Neural progenitor cell (in vitro differentiated cells): ENCODE results near the gene RELN. TPM values are rescaled to one million over a fixed set of nuclear protein-coding genes. Genes with fewer than 3 reads are reported as not detected.

Experiments
- DNase-seq: peaks from one replicate; pipeline ENCODE4 v3.0.0-alpha.2; 2016; ENCODE audit warnings: low spot score
- H2AFZ ChIP-seq: fragments of 200-600 bp; sonication (generic); replicated peaks from 2 replicates; pipeline ENCODE4 v1.6.1; 2016; ENCODE audit warnings: antibody characterized with exemption
- H3F3A ChIP-seq: fragments of 200-600 bp; sonication (generic); 2 replicates; pipeline ENCODE4 v1.6.1; 2016; ENCODE audit warnings: antibody characterized with exemption, low read depth
- H3K27ac ChIP-seq: fragments of 200-600 bp; sonication (generic); 2 replicates; pipeline ENCODE4 v1.5.1; 2016; ENCODE audit warnings: mild to moderate bottlenecking
- H3K27me3 ChIP-seq: fragments of 200-600 bp; sonication (generic); 2 replicates; pipeline ENCODE4 v1.6.1; 2016; ENCODE audit warnings: mild to moderate bottlenecking, moderate library complexity
- H3K36me3 ChIP-seq: fragments of 200-600 bp; sonication (generic); 2 replicates; pipeline ENCODE4 v1.5.1; 2016
- H3K4me1 ChIP-seq: fragments of 200-600 bp; sonication (generic); 2 replicates; pipeline ENCODE4 v1.6.1; 2016; ENCODE audit warnings: mixed run types
- H3K4me2 ChIP-seq: fragments of 200-600 bp; sonication (generic); 2 replicates; pipeline ENCODE4 v1.6.1; 2016
- H3K4me3 ChIP-seq: fragments of 200-600 bp; sonication (generic); 2 replicates; pipeline ENCODE4 v1.5.1; 2016
- H3K79me2 ChIP-seq: fragments of 200-600 bp; sonication (generic); 2 replicates; pipeline ENCODE4 v1.6.1; 2016; ENCODE audit warnings: low read depth
- H3K9ac ChIP-seq: fragments of 200-600 bp; sonication (generic); 2 replicates; pipeline ENCODE4 v1.6.1; 2016
- H3K9me3 ChIP-seq: fragments of 200-600 bp; sonication (generic); 2 replicates; pipeline ENCODE4 v1.5.1; 2016; ENCODE audit warnings: low read depth
- H4K20me1 ChIP-seq: fragments of 200-600 bp; sonication (generic); 2 replicates; pipeline ENCODE4 v1.6.1; 2016; ENCODE audit warnings: low read depth
- H3K27ac Mint-ChIP-seq: 3 replicates; pipeline ENCODE4 v1.8.0; 2021; ENCODE audit warnings: mixed read lengths
- H3K27me3 Mint-ChIP-seq: 2 replicates; pipeline ENCODE4 v1.8.0; 2022; ENCODE audit warnings: low read depth, mild to moderate bottlenecking, inconsistent platforms, moderate library complexity, mixed read lengths; ENCODE audit not compliant: insufficient read depth
- H3K36me3 Mint-ChIP-seq: 3 replicates; pipeline ENCODE4 v1.8.0; 2021; ENCODE audit warnings: mixed read lengths
- H3K4me1 Mint-ChIP-seq: 3 replicates; pipeline ENCODE4 v1.8.0; 2021; ENCODE audit warnings: mixed read lengths
- H3K4me3 Mint-ChIP-seq: 3 replicates; pipeline ENCODE4 v1.8.0; 2021; ENCODE audit warnings: mild to moderate bottlenecking, moderate library complexity, mixed read lengths
- H3K9me3 Mint-ChIP-seq: 3 replicates; pipeline ENCODE4 v1.8.0; 2020; ENCODE audit warnings: mixed read lengths
- EZH2 ChIP-seq: fragments of 200-600 bp; sonication (generic); IDR thresholded peaks from 2 replicates; pipeline ENCODE4 v1.6.1; 2017; ENCODE audit warnings: antibody characterized with exemption, mild to moderate bottlenecking, moderate library complexity
- EZH2phosphoT487 ChIP-seq: fragments of 200-600 bp; sonication (generic); IDR thresholded peaks from 2 replicates; pipeline ENCODE4 v1.6.1; 2017; ENCODE audit warnings: antibody characterized with exemption
- total RNA-seq: library from RNA; depleted of rRNA; stranded (reverse); fragments of >200 nt; gene quantifications from 2 replicates; pipeline ENCODE4 v1.2.3, GENCODE V29; 2015; ENCODE audit warnings: low replicate concordance
- TF ChIP-seq, protein P1 (sequence below): fragments of 200-600 bp; sonication (generic); IDR thresholded peaks from 2 replicates; pipeline ENCODE4 v1.5.1; 2017; ENCODE audit warnings: antibody characterized with exemption, mild to moderate bottlenecking

The RELN gene
- total RNA-seq, 1 donor from 2014 or later: 0.02 TPM

GRCh38 chr7:103805346-103805745 is 184.1 kb downstream of the RELN start:
- Histone ChIP-seq H3K4me1 (no peaks in the 10 kb centered on the region), H3K4me2 (no peak overlapping the region), H3K27me3 (no peaks in the 10 kb centered on the region), H3K9ac (no peak overlapping the region), H3K36me3 (no peaks in the 10 kb centered on the region), H3F3A (no peaks in the 10 kb centered on the region), H4K20me1 (no peaks in the 10 kb centered on the region), H2AFZ (no peak overlapping the region), H3K4me3 (no peak overlapping the region), H3K9me3 (no peaks in the 10 kb centered on the region), H3K79me2 (no peaks in the 10 kb centered on the region), H3K27ac (no peak overlapping the region)
- Mint-ChIP-seq H3K27me3 (no peaks in the 10 kb centered on the region), H3K27ac (no peak overlapping the region), H3K4me3 (no peak overlapping the region), H3K36me3 (no peaks in the 10 kb centered on the region), H3K9me3 (no peaks in the 10 kb centered on the region), H3K4me1 (peaks cover 5% of the 10 kb centered on the region)
- no peak for DNase-seq
- TF ChIP-seq EZH2 (no peak), EZH2phosphoT487 (no peak)
- TF ChIP-seq, protein P1, sequence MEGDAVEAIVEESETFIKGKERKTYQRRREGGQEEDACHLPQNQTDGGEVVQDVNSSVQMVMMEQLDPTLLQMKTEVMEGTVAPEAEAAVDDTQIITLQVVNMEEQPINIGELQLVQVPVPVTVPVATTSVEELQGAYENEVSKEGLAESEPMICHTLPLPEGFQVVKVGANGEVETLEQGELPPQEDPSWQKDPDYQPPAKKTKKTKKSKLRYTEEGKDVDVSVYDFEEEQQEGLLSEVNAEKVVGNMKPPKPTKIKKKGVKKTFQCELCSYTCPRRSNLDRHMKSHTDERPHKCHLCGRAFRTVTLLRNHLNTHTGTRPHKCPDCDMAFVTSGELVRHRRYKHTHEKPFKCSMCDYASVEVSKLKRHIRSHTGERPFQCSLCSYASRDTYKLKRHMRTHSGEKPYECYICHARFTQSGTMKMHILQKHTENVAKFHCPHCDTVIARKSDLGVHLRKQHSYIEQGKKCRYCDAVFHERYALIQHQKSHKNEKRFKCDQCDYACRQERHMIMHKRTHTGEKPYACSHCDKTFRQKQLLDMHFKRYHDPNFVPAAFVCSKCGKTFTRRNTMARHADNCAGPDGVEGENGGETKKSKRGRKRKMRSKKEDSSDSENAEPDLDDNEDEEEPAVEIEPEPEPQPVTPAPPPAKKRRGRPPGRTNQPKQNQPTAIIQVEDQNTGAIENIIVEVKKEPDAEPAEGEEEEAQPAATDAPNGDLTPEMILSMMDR: no peak

DNA sequence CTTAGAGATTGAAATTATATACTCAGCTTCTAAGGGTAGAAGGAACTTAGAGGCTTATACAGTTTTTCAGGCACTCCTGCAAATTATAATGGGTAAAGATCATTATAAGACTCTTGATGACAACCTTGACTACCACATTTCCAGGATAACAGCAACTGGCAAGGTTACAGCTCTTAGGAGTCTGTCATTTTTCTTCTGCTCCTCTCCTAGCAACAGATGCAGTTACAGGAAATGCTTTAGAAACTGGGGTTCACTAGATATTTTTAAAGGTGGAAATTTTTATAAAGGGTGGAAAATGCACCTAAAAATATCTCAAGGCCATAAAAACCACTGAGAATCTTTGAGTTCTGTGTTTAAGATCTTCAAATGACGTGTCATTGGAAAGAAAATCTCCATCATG is 185.8 kb downstream of the RELN start:
- Histone ChIP-seq H3K4me1 (no peaks in the 10 kb centered on the region), H4K20me1 (no peaks in the 10 kb centered on the region), H3K27me3 (no peaks in the 10 kb centered on the region), H3K4me3 (no peak overlapping the region), H3K4me2 (no peak overlapping the region), H3K36me3 (no peaks in the 10 kb centered on the region), H3K79me2 (no peaks in the 10 kb centered on the region), H2AFZ (no peak overlapping the region), H3K9ac (no peak overlapping the region), H3F3A (no peaks in the 10 kb centered on the region), H3K9me3 (no peaks in the 10 kb centered on the region), H3K27ac (no peak overlapping the region)
- Mint-ChIP-seq H3K9me3 (no peaks in the 10 kb centered on the region), H3K4me1 (no peaks in the 10 kb centered on the region), H3K27me3 (no peaks in the 10 kb centered on the region), H3K36me3 (no peaks in the 10 kb centered on the region), H3K4me3 (no peak overlapping the region), H3K27ac (no peak overlapping the region)
- no peak for DNase-seq
- TF ChIP-seq, protein P1: no peak
- no peak for TF ChIP-seq EZH2phosphoT487
- no peak for TF ChIP-seq EZH2

DNA sequence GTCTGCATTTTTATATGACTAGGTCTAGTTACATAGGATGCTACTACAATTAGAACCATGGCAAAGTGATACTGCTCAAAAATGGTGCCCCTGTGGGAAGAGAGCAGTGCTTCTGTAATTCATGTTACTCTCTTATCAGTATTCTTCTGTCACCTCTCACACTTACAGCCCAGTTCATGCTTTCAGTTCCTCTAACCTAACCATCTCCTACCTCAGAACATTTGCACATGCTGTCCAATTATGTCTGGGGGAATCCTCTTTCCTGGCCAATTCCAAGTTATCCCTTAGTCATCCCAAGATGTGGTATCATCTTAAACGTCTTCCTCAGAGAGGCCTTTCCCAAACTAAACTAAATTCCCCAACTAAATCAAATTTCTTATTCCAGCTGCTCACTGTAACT is 190.2 kb downstream of the RELN start:
- Mint-ChIP-seq H3K4me3 (no peak overlapping the region), H3K36me3 (no peaks in the 10 kb centered on the region), H3K4me1 (no peaks in the 10 kb centered on the region), H3K27ac (no peak overlapping the region), H3K9me3 (no peaks in the 10 kb centered on the region), H3K27me3 (no peaks in the 10 kb centered on the region)
- DNase-seq: no peak
- no peak overlapping the region for H3K27ac ChIP-seq
- no peak overlapping the region for H2AFZ ChIP-seq
- H3K79me2 ChIP-seq: no peaks in the 10 kb centered on the region
- H3K36me3 ChIP-seq: no peaks in the 10 kb centered on the region
- no peaks in the 10 kb centered on the region for H3K9me3 ChIP-seq
- no peak overlapping the region for H3K4me3 ChIP-seq
- TF ChIP-seq EZH2phosphoT487 (no peak), EZH2 (no peak)
- TF ChIP-seq, protein P1: no peak
- H3K4me2 ChIP-seq: no peak overlapping the region
- no peaks in the 10 kb centered on the region for H3K27me3 ChIP-seq
- no peaks in the 10 kb centered on the region for H3K4me1 ChIP-seq
- H3K9ac ChIP-seq: no peak overlapping the region
- H3F3A ChIP-seq: no peaks in the 10 kb centered on the region
- no peaks in the 10 kb centered on the region for H4K20me1 ChIP-seq
